IMR-90 (cell line): ENCODE measurements around the gene BPIFB1.

Experiments used
- CHD1 ChIP-seq: IDR thresholded peaks from 2 replicates; pipeline ENCODE4 v1.6.1; 2012; ENCODE audit warnings: low read depth, low read length, improper control_type of control experiment
- MXI1 ChIP-seq: IDR thresholded peaks from 2 replicates; pipeline ENCODE4 v1.6.1; 2012; ENCODE audit warnings: low read depth, mild to moderate bottlenecking, low read length, moderate library complexity, borderline replicate concordance
- POLR2A ChIP-seq: IDR thresholded peaks from 2 replicates; pipeline ENCODE4 v1.6.1; 2012; ENCODE audit warnings: mild to moderate bottlenecking, low read depth, low read length
- RFX5 ChIP-seq: IDR thresholded peaks from 2 replicates; pipeline ENCODE4 v1.8.0; 2012; ENCODE audit warnings: low read depth, mild to moderate bottlenecking, low read length, moderate library complexity
- TF ChIP-seq, protein P1 (sequence below): fragments of 150-350 bp; IDR thresholded peaks from 2 replicates; pipeline ENCODE4 v1.6.1; 2016; ENCODE audit warnings: low read depth, mild to moderate bottlenecking, low read length, moderate library complexity, borderline replicate concordance
- TF ChIP-seq, protein P2 (sequence below): fragments of 150-350 bp; IDR thresholded peaks from 2 replicates; pipeline ENCODE4 v1.6.1; 2017; ENCODE audit warnings: mild to moderate bottlenecking, antibody characterized with exemption, low read length, low read depth
- TF ChIP-seq, protein P3 (sequence below): conservative IDR thresholded peaks from 2 replicates; pipeline ENCODE4 v1.5.1; 2012; ENCODE audit warnings: mild to moderate bottlenecking, low read depth, low read length, improper control_type of control experiment

DNA sequence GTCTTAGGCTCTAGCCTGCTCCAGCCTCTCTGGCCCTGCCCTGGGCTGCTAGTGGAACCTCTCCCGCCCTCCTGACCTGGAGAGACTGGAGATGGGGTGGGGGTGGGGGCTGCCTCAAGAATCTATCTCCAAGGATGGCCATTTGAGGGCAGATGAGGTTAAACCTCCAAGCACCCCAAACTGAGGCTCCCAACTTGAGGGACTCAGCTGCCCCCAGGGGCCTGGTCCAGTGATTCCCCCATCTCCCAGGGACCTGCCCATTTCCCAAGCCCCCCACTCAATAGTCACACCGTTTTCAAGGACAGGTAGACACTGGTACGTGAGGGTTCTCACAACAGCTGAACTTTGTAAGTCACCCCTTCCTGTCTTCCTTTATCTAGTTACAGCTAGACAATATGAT is 7.1 kb upstream of the BPIFB1 start:
- TF ChIP-seq, protein P1, sequence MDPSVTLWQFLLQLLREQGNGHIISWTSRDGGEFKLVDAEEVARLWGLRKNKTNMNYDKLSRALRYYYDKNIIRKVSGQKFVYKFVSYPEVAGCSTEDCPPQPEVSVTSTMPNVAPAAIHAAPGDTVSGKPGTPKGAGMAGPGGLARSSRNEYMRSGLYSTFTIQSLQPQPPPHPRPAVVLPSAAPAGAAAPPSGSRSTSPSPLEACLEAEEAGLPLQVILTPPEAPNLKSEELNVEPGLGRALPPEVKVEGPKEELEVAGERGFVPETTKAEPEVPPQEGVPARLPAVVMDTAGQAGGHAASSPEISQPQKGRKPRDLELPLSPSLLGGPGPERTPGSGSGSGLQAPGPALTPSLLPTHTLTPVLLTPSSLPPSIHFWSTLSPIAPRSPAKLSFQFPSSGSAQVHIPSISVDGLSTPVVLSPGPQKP: no peak
- TF ChIP-seq POLR2A (no peak), MXI1 (no peak), RFX5 (no peak), CHD1 (no peak)
- TF ChIP-seq, protein P2, sequence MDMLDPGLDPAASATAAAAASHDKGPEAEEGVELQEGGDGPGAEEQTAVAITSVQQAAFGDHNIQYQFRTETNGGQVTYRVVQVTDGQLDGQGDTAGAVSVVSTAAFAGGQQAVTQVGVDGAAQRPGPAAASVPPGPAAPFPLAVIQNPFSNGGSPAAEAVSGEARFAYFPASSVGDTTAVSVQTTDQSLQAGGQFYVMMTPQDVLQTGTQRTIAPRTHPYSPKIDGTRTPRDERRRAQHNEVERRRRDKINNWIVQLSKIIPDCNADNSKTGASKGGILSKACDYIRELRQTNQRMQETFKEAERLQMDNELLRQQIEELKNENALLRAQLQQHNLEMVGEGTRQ: no peak
- TF ChIP-seq, protein P3, sequence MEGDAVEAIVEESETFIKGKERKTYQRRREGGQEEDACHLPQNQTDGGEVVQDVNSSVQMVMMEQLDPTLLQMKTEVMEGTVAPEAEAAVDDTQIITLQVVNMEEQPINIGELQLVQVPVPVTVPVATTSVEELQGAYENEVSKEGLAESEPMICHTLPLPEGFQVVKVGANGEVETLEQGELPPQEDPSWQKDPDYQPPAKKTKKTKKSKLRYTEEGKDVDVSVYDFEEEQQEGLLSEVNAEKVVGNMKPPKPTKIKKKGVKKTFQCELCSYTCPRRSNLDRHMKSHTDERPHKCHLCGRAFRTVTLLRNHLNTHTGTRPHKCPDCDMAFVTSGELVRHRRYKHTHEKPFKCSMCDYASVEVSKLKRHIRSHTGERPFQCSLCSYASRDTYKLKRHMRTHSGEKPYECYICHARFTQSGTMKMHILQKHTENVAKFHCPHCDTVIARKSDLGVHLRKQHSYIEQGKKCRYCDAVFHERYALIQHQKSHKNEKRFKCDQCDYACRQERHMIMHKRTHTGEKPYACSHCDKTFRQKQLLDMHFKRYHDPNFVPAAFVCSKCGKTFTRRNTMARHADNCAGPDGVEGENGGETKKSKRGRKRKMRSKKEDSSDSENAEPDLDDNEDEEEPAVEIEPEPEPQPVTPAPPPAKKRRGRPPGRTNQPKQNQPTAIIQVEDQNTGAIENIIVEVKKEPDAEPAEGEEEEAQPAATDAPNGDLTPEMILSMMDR: no peak
